Fibroblast of skin of scalp (primary cell): ENCODE data around the gene CRYBG2.
A peak's percentile ranks its signal among the peaks of the same experiment; 100 is the strongest.

Experiments
- DNase-seq: peaks from one replicate; pipeline ENCODE4 v3.0.0-alpha.2; 2013

Gene CRYBG2

DNA sequence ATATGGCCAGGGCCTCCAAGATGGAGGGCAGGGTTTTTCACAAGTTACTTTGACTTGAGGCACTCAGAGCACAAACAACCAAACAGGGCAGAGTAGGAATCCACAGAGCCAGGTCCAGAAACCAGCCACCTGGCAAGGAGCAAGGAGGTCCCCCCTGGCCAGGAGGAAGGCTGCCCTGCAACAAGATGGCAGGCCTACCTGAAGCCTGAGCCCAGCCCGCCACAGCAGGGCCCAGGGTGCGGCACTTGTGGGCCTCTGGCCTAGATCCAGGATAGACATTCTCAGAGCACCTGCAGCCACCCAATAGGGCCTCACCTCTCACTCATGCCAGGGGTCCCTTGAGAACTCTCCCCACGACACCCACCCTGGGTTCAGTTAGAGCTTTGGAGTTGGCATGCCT, 62.5 kb downstream of the CRYBG2 start:
- no peak for DNase-seq

DNA sequence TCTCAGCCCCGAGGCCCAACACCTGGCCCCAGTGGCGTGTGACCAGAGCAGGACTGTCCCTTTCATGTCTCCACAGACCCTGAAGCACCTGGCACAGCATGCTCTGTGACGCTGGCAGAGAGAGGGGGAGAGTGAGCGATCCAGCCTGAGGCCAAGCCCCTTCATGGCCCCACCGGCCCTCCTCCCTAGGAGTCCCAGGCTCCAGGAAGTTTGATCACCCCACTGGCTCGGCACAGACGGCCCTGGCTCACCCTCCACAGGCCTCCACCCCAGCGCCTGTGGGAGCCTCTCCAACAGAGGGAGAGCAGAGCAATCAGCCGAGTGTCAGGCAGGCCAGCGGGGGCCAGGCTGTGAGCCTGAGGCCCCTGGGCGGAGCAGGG, 63.1 kb downstream of the CRYBG2 start:
- DNase-seq = no peak

DNA sequence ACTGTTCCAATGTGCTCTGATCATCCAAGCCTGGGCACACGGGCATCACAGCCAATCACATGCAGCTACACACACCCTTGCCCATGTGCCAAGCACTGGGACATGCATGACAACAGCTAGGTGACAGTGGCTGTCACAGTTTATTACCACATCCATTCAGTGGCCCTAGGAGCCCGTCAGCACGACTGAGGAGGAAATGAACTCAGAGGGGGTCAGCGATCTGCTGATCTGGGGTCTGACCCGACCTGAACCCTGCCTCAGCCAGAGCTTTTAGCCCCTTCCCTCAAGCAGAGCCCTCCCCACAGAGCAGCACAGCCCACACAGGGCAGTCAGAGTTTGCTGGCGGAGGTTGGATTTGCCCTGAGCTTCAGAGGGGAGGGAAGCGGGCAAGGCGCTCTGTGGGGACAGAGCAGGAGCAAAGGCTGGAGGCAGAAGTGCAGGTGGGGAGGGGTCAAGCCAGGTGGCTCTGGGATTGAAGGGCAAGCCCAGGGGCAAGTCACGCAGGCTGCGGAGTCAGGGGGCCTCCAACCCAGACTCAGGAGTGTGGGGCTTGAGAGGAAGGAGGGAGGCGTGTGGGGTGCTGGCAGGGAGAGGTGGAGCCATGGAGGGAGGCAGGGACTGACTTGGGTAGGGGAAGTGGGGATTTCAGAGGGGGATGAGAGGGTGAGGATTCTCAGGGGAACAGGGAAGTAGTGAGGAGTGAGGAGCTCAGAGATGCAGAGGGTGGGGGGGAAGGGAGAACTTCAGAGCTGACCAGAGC, 63.6 kb downstream of the CRYBG2 start:
- no peak for DNase-seq

DNA sequence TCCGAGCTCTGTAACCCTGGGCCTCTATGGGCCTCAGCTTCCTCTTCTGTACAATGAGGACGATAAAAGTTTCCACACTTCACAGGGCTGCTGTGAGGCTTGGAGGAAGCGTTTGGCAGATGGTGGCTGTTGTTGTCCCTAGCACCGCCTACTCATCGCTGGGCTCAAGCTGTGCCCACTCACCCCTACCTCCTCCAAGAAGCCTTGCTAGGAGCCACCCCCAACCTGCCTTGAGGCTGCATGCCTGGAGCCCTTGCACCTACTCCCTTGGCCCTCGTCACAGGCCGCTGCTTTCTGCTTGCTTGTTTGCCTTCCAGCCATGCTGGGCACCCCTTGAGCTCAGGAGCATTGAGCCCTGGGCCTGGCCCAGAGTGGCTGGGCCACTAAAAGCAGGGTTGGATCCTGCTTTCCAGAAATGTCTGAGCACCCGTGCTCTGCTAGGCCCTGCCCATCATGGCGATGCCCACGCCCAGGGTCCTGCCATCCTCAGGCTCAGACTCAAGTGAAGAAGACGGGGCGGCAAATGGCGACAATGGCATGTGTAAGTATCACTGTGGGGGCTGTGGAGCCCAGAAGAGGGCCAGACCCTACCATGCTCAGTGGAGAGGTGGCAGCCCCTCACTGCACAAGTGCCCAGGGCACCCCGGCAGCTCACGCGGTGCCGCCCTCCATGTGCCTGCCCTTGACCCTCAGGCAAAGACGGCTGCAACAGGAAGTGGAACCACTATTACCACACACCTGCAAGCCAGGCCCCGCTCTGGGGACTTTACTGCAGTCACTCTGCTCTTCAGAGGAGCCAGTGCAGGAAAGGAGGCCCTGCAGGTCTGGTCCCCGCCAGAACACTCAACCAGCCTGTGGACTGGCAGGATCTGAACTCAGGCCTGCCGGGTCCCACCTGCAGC, 64.5 kb downstream of the CRYBG2 start:
- DNase-seq = no peak

DNA sequence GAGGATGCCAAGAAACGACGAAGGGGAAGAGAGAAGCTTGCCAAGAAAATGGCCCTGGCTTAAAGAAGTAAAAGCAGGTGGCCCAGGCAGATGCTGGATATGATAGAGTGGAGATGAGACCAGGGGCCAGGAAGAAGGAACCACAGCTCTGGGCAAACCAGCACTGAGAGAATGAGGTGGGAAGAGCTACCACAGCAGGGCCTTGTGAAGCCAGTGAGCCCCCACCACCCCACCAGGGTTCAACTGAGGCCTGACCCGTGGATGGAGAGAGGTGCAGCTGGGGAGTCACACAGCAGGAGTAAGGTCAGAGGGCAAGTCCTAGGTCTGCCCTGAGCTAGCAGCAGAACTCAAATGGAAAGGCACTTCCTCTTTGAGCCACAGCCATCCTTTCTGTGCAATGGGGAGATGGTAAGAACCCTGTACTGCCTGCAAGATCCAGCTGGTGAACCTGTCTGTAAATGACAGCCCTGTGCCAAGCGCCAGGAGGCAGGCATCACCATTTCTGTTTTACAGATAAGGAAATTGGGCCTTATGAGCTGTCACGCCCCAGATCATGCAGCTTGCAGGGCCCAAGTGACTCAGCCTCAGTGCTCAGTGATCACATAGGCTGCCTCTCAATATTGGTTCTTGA, 65.5 kb downstream of the CRYBG2 start:
- no peak for DNase-seq

DNA sequence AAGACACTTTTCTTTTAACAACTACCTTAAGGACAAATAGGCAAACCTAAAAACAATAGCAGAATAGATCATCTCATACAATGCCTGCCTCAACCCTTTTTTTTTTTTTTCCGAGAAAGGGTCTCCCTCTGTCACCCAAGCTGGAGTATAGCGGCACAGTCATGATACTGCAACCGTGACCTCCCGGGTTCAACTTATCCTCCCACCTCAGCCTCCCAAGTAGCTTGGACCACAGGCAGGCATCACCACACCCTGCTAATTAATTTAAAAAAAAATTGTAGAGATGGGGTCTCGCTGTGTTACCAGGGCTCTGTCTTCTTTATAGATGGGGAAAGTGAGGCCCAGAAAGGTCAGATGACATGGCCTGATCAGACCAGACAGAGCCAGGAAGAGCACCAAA, 66.1 kb downstream of the CRYBG2 start:
- DNase-seq = no peak

DNA sequence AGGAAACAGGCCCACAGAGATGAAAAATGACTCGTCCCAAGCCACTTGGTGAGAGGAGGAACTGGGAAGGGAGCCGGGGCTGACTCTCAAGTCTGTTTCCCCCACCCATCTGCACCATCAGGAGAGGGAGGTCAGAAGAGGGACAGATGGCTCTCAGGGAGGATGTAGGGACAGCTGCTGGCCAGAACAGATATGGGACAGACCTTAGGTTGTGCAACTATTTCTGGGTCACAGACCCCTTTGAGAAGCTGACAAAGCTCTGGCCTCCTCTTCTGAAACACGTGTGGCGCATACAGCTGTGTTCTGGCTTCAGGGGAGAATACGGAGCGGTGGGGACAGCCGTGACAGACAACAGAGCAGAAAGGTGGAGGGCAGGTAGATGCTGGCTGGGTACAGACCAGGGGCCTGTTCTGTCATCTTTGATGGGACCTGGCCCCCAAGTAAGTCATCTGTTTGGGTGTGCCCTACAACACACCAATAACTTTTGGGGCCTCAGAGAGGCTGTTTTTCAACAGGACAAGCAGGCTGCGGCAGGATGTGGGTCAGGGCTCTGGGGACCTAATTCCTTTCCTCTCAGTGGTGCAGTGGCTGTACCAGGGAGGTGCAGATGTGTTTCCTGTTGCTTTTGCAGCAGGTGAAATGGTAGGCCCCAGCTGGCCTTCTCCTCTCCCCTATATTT, 66.8 kb downstream of the CRYBG2 start:
- DNase-seq = peak; percentile 17

DNA sequence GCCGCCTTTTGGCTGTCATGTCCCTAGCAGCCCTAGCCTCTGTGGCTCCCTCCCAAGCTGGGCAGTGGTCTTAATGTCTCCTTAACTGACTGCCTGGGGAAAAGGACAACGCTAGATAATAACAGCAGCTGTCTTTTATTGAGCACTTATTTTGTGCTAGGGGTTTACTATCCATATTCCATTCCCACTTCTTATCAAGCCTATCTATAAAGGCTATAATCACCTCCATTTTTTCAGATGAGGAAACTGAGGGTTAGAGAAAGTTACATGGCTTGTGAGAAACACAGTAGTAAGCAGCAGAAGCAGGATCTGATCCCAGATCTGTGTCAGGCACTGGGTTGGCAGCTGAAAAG, 67.9 kb downstream of the CRYBG2 start:
- DNase-seq = no peak

DNA sequence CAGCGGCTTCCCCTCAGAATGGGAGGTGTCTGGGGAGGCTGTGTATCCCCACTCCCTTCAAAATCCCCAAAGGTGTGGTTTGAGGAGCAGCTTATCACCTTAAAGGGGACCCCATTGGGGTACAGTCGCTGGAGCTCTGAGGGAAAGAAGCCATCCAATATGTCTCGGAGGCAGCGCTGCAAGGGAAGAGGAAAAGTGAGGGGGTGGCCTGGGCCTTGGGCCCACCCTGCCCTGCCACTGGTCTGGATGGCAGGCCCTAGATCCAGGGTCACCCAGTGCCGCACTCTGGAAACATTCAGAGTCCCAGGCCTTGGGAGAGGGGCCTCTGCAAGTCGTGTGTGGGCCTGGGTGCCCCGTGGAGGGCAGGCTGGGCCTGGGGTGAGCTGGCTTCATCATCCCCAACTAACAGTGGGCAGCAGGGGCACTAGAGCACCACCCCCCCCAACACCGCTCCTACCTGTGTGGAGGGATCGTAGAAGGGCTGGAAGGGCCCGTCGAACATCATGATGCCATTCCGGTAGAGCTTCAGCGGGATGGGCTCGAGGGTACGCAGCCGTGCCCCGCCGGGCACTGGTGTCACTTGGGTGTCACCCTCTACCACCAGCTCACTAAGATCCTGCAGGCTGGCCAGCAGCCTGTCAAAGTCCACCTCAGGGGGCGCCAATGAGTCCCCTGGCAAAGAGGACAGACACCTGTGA, 68.4 kb downstream of the CRYBG2 start:
- no peak for DNase-seq

DNA sequence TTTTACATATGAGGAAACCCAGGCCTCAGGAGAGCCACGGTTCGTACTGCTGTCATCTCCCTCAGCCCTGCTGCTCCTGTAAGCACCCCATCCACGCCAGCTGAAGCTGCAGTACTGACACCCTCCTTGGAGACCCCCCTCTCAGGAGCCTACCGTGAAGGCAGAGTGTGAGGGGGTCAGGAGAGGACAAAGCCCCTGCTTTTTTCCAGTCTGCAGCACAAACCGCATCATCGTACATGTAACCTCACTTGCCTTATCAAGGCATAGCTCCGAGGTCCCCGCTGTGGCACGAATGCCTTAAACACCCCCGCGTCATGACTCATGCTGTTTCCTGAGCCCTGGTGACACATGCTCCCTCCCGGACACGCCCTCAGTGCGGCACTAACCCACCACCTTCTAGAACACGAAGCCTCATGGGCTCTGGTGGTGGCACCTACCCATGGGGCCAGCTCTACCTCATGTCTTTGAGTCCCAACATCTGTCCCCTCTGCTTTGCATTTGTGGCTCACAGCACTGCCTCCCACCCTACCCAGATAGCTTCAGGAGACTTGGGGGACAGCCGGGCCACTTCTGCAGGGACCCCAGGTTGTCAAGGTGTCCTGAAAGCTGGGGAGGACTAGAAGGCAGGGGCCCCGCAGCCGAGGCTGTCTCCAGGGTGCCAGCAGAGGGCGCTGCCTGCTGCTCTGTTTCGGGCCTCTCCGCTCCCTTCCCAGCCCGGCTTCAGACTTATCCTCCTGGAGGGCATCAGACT, 69.2 kb downstream of the CRYBG2 start:
- peak; percentile 90 for DNase-seq

DNA sequence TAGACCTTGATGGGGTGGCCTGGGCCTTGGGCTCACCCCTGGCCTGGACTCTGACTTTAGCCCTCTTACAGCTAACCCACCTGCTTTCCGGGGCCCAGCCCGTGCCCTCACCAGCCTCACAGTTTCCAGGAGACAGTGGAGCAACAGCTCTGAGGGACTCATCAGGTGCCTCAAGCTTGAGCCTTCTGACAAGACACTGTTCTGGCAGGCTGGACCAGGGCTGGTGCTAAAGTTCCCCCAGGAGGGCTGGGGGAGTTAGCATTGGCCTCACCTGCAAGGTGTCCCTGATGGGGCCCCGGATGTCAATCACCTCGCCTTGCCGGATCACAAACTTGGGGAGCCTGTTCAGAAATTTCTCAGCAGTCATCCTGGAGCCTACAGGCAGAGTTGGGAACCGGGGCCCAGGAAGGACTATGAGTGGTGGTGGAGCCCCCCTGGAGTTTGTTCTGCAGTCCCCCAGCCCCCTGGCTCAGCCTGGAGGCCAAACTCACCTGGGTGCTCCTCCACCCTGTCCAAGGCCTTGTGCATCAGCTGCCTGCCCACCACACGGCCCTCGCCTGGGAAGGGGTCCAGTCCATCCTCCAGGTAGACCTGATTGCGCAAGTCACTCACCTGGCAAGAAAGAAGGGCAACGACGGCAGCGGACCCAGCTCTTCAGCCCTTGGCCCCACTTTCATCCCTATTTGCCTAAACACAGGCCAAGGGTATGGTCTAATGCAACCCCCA, 69.9 kb downstream of the CRYBG2 start:
- no peak for DNase-seq

DNA sequence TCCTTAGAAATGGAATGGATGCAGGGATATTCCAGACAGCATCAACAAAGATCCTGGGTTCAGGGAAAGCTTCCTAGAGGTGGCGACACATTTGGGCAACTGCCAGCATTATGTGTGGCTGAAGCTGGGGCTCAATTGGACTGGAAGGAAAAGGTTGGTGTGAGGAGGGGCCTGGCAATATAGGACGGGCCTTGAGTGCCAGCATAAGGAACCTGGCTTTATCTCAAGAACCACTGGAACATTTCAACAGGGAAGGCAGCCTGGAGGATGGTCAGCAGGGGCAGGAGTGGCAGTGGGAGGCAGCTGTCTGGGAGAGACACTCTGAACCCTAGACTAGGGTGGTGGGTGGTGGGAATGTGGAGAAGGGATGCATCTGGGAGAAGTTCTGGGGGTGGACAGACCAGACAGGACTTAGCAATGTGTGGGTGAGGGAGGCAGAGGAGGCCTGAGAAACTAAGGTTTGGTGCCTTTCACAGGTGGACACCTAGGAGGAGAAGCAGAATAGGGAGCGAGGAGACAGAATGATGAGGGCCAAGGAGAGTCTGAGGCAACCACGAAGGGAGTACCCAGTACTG, 70.6 kb downstream of the CRYBG2 start:
- no peak for DNase-seq

DNA sequence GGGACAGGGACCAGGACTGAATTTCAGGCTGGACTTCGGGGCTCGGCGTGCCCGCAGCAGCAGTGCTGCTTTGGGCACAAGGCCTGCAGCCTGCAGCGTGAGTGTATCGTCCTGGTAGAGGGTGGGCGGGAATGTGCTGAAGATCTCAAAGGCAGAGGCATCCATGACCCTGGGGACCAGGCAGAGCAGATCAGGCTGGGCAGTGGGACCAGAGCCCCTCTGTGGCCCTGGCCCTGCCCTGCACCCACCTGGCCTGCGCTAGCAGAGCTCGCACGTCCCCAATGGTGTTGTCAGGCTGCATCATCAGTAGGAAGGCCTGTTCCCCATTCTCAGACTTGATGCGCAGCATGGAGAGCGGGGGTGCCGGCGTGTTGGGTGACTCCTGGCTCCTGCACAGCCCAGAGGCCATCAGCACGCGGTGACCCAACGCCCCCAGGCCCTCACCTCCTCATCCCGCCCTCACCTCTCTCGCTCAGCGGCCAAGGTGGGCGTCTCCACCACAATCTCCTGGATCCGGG, 71.5 kb downstream of the CRYBG2 start:
- no peak for DNase-seq

DNA sequence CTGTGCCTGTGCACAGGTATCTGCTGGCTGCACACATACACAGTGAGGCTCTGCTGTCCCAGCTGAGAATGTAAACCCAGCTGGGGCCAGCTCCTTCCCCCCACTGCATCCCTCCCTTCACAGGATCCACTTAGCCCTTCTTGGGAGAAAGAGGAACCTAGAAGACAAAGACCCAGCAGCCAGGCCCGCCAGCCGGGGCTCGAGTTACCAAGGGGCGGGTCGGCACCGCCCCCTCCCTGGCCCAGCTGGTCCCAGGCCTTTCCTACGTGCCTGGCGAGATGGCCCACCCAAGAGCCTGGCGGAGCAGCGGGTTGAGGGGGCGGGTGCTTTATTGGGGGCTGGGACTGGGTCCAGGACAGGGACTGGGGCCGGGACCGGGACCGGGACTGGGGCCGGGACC, 72.0 kb downstream of the CRYBG2 start:
- DNase-seq = peak; percentile 57

DNA sequence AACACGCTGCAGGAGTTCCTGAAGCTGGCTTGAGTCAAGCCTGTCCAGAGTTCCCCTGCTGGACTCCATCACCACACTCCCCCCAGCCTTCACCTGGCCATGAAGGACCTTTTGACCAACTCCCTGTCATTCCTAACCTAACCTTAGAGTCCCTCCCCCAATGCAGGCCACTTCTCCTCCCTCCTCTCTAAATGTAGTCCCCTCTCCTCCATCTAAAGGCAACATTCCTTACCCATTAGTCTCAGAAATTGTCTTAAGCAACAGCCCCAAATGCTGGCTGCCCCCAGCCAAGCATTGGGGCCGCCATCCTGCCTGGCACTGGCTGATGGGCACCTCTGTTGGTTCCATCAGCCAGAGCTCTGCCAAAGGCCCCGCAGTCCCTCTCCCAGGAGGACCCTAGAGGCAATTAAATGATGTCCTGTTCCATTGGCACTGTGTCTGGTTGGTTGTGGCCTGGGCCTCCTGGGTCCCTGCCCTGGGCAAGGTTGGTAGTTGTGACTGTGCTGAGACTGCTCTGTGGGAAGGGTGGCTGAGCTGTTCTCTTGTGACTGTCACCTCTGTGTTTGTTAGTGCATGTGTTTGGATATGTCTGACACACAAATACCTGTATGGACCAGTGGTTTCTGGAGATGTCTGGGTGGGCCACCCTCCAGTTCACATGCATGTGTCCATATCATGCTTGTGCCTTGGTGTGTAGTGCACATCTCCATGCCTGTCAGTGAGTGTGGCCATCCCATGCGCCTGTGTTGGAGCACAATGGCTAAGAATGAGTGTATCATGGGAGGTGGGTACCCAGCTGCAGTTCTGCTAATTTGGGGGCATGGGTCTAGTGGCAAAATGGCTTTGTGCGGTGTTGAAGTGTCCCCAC, 72.6 kb downstream of the CRYBG2 start:
- peak; percentile 49 for DNase-seq

DNA sequence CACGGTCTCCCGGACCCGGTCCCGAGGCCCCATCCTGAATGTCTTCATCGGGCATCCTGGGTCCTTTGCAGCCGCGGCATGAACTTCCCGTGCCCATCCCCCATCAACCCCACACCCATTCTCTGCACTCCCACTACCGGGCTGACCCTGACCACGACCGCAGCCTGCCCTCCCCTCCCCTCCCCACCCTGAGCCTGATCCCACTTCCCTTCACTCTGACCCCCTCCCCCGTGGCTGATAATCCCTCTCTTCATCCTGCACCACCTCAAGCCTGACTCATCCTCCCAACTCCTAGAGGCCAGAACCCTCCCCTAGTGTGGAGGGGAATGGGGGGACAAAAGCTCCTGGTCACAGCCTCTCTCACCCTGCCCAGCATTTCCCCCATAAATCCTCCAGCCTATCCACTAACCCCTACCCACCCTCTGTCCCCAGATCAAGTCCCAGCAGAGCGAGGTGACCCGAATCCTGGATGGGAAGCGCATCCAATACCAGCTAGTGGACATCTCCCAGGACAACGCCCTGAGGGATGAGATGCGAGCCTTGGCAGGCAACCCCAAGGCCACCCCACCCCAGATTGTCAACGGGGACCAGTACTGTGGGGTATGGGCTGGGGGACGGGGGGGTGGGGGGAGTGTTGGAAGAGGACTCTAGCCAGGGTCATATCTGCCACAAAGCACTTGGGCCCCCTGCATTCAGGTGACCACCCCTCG, 73.4 kb downstream of the CRYBG2 start:
- DNase-seq = peak; percentile 53

DNA sequence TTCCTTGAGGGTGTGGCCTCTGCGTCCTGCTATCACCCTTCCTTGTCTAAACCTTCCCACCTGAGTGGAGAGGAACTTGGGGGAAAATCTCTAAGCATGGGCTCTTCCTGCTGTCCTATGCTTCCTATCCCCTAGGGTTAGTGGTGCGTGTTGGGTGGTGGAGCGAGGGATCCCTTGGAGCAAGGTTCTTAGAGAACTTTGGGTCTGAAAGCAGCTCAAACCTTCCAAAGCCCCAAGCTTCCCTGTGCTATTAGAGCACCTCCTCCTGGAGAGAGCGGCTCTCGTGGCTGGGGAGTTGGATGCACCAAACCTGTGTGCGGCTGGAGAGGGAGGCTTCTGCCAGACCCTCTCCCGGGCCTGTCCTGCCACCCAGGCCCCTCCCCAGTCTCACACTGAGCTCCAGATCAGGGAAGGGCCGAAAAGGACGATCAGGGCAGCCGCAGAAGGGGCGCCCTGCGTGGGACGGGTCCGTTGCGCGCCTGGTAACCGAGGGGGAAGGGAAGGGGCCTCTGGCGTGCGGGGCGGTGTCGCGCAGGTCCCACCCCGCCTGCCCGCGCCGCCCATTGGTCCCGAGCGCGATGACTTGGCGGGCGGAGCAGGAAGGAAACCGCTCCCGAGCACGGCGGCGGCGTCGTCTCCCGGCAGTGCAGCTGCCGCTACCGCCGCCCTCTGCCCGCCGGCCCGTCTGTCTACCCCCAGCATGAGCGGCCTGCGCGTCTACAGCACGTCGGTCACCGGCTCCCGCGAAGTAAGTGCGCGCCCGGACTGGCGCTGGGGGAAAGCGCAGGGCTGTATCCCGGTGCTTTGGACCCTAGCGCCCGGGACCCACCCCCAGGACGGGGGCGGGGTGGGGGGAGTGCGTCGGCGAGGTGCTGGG, 74.2 kb downstream of the CRYBG2 start, which contains the start of gene SH3BGRL3:
Gene SH3BGRL3, plus strand, starts transcription at position 631 of the 877 bp plus-strand sequence. Its CDS starts 70 bp downstream, at position 701.
- peak; percentile 84 for DNase-seq
